MM.1S (cell line): Measurements from ENCODE around the gene GOLGA3.

Source experiments
- DNase-seq: peaks from one replicate; pipeline ENCODE4 v3.0.0-alpha.2; 2015
- H2AFZ ChIP-seq: fragments of 300-600 bp; sonication (generic); 2 replicates; pipeline ENCODE4 v1.6.0; 2016; ENCODE audit warnings: antibody characterized with exemption, low read length
- H3F3A ChIP-seq: fragments of 300-600 bp; sonication (generic); 2 replicates; pipeline ENCODE4 v1.6.1; 2016; ENCODE audit warnings: mild to moderate bottlenecking, antibody characterized with exemption, low read length, moderate library complexity, mixed read lengths; ENCODE audit not compliant: insufficient read depth
- H3K27ac ChIP-seq: fragments of 300-600 bp; sonication (generic); 2 replicates; pipeline ENCODE4 v1.5.1; 2016; ENCODE audit warnings: mild to moderate bottlenecking, low read length
- H3K27me3 ChIP-seq: fragments of 300-600 bp; sonication (generic); replicated peaks from 2 replicates; pipeline ENCODE4 v1.6.0; 2016; ENCODE audit warnings: low read length; ENCODE audit not compliant: insufficient read depth
- H3K36me3 ChIP-seq: fragments of 300-600 bp; sonication (generic); replicated peaks from 2 replicates; pipeline ENCODE4 v1.6.1; 2016; ENCODE audit warnings: mild to moderate bottlenecking, low read length, mixed read lengths; ENCODE audit not compliant: insufficient read depth
- H3K4me1 ChIP-seq: fragments of 300-600 bp; sonication (generic); 2 replicates; pipeline ENCODE4 v1.6.1; 2016; ENCODE audit warnings: low read length, mixed read lengths
- H3K4me2 ChIP-seq: fragments of 300-600 bp; sonication (generic); 2 replicates; pipeline ENCODE4 v1.6.0; 2016; ENCODE audit warnings: low read depth, low read length
- H3K4me3 ChIP-seq: fragments of 300-600 bp; sonication (generic); 2 replicates; pipeline ENCODE4 v1.5.1; 2016; ENCODE audit warnings: low read length, mixed read lengths
- H3K79me2 ChIP-seq: fragments of 300-600 bp; sonication (generic); 2 replicates; pipeline ENCODE4 v1.6.1; 2016; ENCODE audit warnings: mixed run types, low read length, mixed read lengths
- H3K9ac ChIP-seq: fragments of 300-600 bp; sonication (generic); 2 replicates; pipeline ENCODE4 v1.6.1; 2016; ENCODE audit warnings: low read length, mixed read lengths
- H3K9me2 ChIP-seq: fragments of 300-600 bp; sonication (generic); replicated peaks from 2 replicates; pipeline ENCODE4 v1.6.1; 2016; ENCODE audit warnings: mild to moderate bottlenecking, low read length, mixed read lengths; ENCODE audit not compliant: insufficient read depth
- H3K9me3 ChIP-seq: fragments of 300-600 bp; sonication (generic); replicated peaks from 2 replicates; pipeline ENCODE4 v1.6.1; 2016; ENCODE audit warnings: mild to moderate bottlenecking, low read length, mixed read lengths; ENCODE audit not compliant: insufficient read depth
- H4K20me1 ChIP-seq: fragments of 300-600 bp; sonication (generic); 2 replicates; pipeline ENCODE4 v1.6.1; 2016; ENCODE audit warnings: mild to moderate bottlenecking, low read length, moderate library complexity, mixed read lengths; ENCODE audit not compliant: insufficient read depth
- CTCF ChIP-seq: fragments of 300-600 bp; sonication (generic); IDR thresholded peaks from 2 replicates; pipeline ENCODE4 v1.5.1; 2016; ENCODE audit warnings: antibody characterized with exemption, low read length, mixed read lengths
- EZH2 ChIP-seq: fragments of 300-600 bp; sonication (generic); optimal IDR thresholded peaks from 2 replicates; pipeline ENCODE3; 2017; ENCODE audit warnings: low read depth, mild to moderate bottlenecking, antibody characterized with exemption, low read length, mixed read lengths
- EZH2phosphoT487 ChIP-seq: fragments of 300-600 bp; sonication (generic); IDR thresholded peaks from 2 replicates; pipeline ENCODE4 v1.6.1; 2018; ENCODE audit warnings: antibody characterized with exemption, low read length

Gene GOLGA3

DNA sequence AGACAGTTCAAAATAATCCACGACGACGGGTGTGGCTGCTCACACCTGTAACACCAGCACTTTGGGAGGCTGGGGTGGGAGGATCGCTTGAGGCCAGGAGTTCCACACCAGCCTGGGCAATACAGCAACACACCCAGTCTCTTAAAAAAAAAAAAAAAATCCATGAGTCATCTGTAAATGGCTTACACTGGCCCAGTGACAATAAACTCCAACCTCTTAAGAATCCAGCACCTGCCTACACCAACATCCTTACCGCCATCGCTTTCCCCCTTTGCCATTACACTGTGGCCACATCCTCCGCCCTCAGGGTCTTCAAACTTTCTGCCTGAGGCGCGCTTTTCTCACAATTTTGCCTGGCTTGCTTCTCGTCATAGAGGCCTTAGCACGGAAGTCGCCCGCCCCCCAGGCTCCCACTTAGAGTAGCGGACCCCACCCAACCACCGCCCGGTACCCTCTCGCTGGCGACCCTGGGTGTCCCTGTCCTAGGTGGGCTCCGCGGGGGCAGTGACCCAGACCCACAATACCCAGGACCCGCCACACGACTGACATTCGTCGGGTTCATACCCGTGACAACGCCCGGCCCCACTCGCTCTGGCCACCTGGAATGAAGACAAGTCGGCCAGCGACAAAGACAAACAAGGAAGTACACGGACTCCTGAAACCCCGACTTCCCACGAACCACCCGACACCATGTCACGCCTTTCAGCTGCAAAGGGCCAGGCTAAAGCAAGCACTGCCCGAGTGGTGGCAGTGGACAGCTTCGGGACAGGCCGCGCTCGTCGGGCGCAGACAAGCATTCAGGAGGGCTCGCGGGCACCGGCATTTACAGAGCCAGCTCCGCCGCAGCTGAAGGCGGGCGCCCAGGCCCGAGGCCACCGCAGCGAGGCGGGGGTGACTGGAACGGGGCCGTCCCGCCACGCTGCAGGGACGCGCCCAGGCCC lies 636 bp downstream of the GOLGA3 start:
- Histone ChIP-seq H3K4me1 (no peaks in the 10 kb centered on the region), H3K36me3 (no peaks in the 10 kb centered on the region), H3F3A (no peaks in the 10 kb centered on the region), H3K9me2 (no peaks in the 10 kb centered on the region), H3K79me2 (peaks cover 27% of the 10 kb centered on the region), H4K20me1 (no peaks in the 10 kb centered on the region), H3K4me2 (peak overlapping the region; percentile 52; the same call in 1 of the 2 replicates), H3K9me3 (no peaks in the 10 kb centered on the region), H3K4me3 (peak overlapping the region; percentile 76), H2AFZ (no peak overlapping the region), H3K27ac (no peak overlapping the region), H3K9ac (peak overlapping the region; percentile 60), H3K27me3 (no peaks in the 10 kb centered on the region)
- TF ChIP-seq EZH2phosphoT487 = no peak
- no peak for TF ChIP-seq EZH2
- no peak for TF ChIP-seq CTCF
- DNase-seq = no peak

- Histone ChIP-seq H3K9ac (no peak overlapping the region), H3K9me3 (no peaks in the 10 kb centered on the region), H3K9me2 (no peaks in the 10 kb centered on the region), H3K36me3 (no peaks in the 10 kb centered on the region), H3K27me3 (no peaks in the 10 kb centered on the region), H2AFZ (no peak overlapping the region), H3K4me3 (no peak overlapping the region), H3K27ac (no peak overlapping the region), H3F3A (no peaks in the 10 kb centered on the region), H4K20me1 (no peaks in the 10 kb centered on the region), H3K4me2 (no peak overlapping the region), H3K4me1 (no peaks in the 10 kb centered on the region), H3K79me2 (peaks cover 27% of the 10 kb centered on the region)
- DNase-seq = no peak
- TF ChIP-seq CTCF (no peak), EZH2 (no peak), EZH2phosphoT487 (no peak)
These were observed 2.8 kb downstream of the GOLGA3 start for GRCh38 chr12:132825861-132826260.

DNA sequence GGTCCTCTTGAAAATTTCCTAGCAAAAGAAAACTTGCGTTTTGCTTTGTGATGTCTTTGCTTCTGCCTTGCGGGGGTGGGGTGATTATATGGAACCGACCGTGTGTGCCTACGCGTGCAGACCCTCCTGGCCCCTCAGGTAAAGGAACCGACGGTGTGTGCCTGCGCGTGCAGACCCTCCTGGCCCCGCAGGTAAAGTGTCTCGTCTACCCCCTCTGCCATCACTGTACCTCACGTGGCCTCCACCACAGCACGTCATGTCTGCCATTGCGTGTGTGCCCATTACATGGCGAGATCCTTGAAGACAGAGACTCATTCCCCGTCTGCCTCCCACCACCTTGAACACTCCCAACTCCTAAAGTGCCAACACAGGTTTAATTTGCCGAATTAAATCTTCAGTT lies 3.6 kb downstream of the GOLGA3 start:
- Histone ChIP-seq H3K9me3 (no peaks in the 10 kb centered on the region), H3K4me1 (no peaks in the 10 kb centered on the region), H3K27ac (no peak overlapping the region), H3K27me3 (no peaks in the 10 kb centered on the region), H3K4me2 (no peak overlapping the region), H3F3A (no peaks in the 10 kb centered on the region), H4K20me1 (no peaks in the 10 kb centered on the region), H2AFZ (no peak overlapping the region), H3K9ac (no peak overlapping the region), H3K36me3 (no peaks in the 10 kb centered on the region), H3K4me3 (no peak overlapping the region), H3K79me2 (peaks cover 27% of the 10 kb centered on the region), H3K9me2 (no peaks in the 10 kb centered on the region)
- TF ChIP-seq CTCF (no peak), EZH2 (no peak), EZH2phosphoT487 (no peak)
- no peak for DNase-seq
